Brain microvascular endothelial cell (primary cell): Measurements from ENCODE around the gene ADIPOQ.
"Not testable (repeated sequence)": the region's sequence is repeated elsewhere in the genome, so short reads cannot be mapped to it uniquely, and the experiment has no call there.

Experiments
- DNase-seq: peaks from one replicate; pipeline ENCODE4 v3.0.0-alpha.2; 2020
- H3K27ac ChIP-seq: fragments of 250-450 bp; sonication (Bioruptor Pico); 2 replicates; pipeline ENCODE4 v1.5.1; 2020; ENCODE audit warnings: mild to moderate bottlenecking, moderate library complexity
- H3K27me3 ChIP-seq: fragments of 250-450 bp; sonication (Bioruptor Pico); replicated peaks from 2 replicates; pipeline ENCODE4 v1.5.1; 2020; ENCODE audit warnings: mild to moderate bottlenecking
- H3K36me3 ChIP-seq: fragments of 250-450 bp; sonication (Bioruptor Pico); replicated peaks from 2 replicates; pipeline ENCODE4 v1.5.1; 2020; ENCODE audit warnings: mild to moderate bottlenecking
- H3K4me3 ChIP-seq: 2 replicates; pipeline ENCODE4 v1.5.1; 2011; ENCODE audit warnings: low read depth, mild to moderate bottlenecking, control low read depth, low read length, moderate library complexity
- CTCF ChIP-seq: IDR thresholded peaks from 2 replicates; pipeline ENCODE4 v1.5.1; 2011; ENCODE audit warnings: low read depth, mild to moderate bottlenecking, moderate library complexity, low read length, control low read depth, inconsistent platforms; ENCODE audit errors: missing control alignments
- in situ Hi-C: cut with HindIII; loops from 2 replicates; pipeline ENCODE4 v1.10.0; 2017; ENCODE audit warnings: low sequenced_read_pairs, low pct_ligation_motif_present

Gene ADIPOQ

GRCh38 chr3:186818956-186819355 lies 23.6 kb upstream of the ADIPOQ start:
- Histone ChIP-seq H3K27me3 (no peaks in the 10 kb centered on the region), H3K36me3 (no peaks in the 10 kb centered on the region), H3K27ac (no peak overlapping the region), H3K4me3 (no peak overlapping the region)
- no peak for TF ChIP-seq CTCF
- in situ Hi-C loops = loop anchor here (25.0 kb wide), 1 partner anchor 207 kb away; the partner anchor contains the start of gene AHSG
- DNase-seq = no peak

- TF ChIP-seq CTCF = peak; percentile 69
- H3K27ac ChIP-seq = peak overlapping the region; percentile 63
- H3K4me3 ChIP-seq = peak overlapping the region; percentile 35
- no peaks in the 10 kb centered on the region for H3K27me3 ChIP-seq
- H3K36me3 ChIP-seq = no peaks in the 10 kb centered on the region
- DNase-seq = peak; percentile 70
- in situ Hi-C loops = loop anchor here (25.0 kb wide), 1 partner anchor 209 kb away; the partner anchor contains the start of gene AHSG
Observed at GRCh38 chr3:186821429-186822387, 20.8 kb upstream of the ADIPOQ start.

GRCh38 chr3:186822388-186822759 lies 20.1 kb upstream of the ADIPOQ start:
- H3K36me3 ChIP-seq, H3K4me3 ChIP-seq, DNase-seq, H3K27me3 ChIP-seq: not testable (repeated sequence)
- in situ Hi-C loops = loop anchor here (25.0 kb wide), 1 partner anchor 210 kb away; the partner anchor contains the start of gene AHSG
- H3K27ac ChIP-seq = peak overlapping the region; percentile 63

GRCh38 chr3:186823386-186823785 lies 19.1 kb upstream of the ADIPOQ start:
- Histone ChIP-seq H3K4me3 (no peak overlapping the region), H3K27ac (no peak overlapping the region), H3K27me3 (peaks cover 4% of the 10 kb centered on the region), H3K36me3 (no peaks in the 10 kb centered on the region)
- TF ChIP-seq CTCF = no peak
- in situ Hi-C loops = loop anchor here (25.0 kb wide), 1 partner anchor 211 kb away; the partner anchor contains the start of gene AHSG
- DNase-seq = no peak

GRCh38 chr3:186824430-186825139 lies 17.9 kb upstream of the ADIPOQ start:
- Histone ChIP-seq H3K36me3 (no peaks in the 10 kb centered on the region), H3K27me3 (peaks cover 10% of the 10 kb centered on the region), H3K27ac (no peak overlapping the region), H3K4me3 (no peak overlapping the region)
- DNase-seq = no peak
- in situ Hi-C loops = loop anchor here (25.0 kb wide), 1 partner anchor 212 kb away; the partner anchor contains the start of gene AHSG
- TF ChIP-seq CTCF = no peak

- DNase-seq = peak; percentile 77
- peaks cover 17% of the 10 kb centered on the region for H3K27me3 ChIP-seq
- H3K27ac ChIP-seq = no peak overlapping the region
- H3K4me3 ChIP-seq = peak overlapping the region; percentile 33
- in situ Hi-C loops = no loop called here
- no peaks in the 10 kb centered on the region for H3K36me3 ChIP-seq
- no peak for TF ChIP-seq CTCF
Observed at GRCh38 chr3:186825294-186825821, 17.2 kb upstream of the ADIPOQ start.
